Lower lobe of right lung (tissue), 2 donors: ENCODE measurements around the gene PRSS1. TPM values are rescaled to one million over a fixed set of nuclear protein-coding genes. Genes with fewer than 3 reads are reported as not detected.

ENCODE experiments used
- ATAC-seq, 2 donors: fragments of 200-7000 bp; cut with Tn5 transposase; one replicate each; pipeline ENCODE4 v1.9.1; 2020 to 2022; ENCODE audit warnings: mild to moderate bottlenecking in 2 of 2, moderate library complexity in 2 of 2
- DNase-seq: peaks from one replicate; pipeline ENCODE4 v3.0.0-alpha.2; 2020
- H3K27ac ChIP-seq: fragments of 200-600 bp; one replicate; pipeline ENCODE4 v1.8.0; 2022
- H3K27me3 ChIP-seq: fragments of 200-600 bp; one replicate; pipeline ENCODE4 v1.8.0; 2022; ENCODE audit warnings: low read depth
- H3K36me3 ChIP-seq: fragments of 200-600 bp; one replicate; pipeline ENCODE4 v1.8.0; 2022; ENCODE audit warnings: mild to moderate bottlenecking
- H3K4me1 ChIP-seq: fragments of 200-600 bp; one replicate; pipeline ENCODE4 v1.8.0; 2022
- H3K4me3 ChIP-seq: fragments of 200-600 bp; one replicate; pipeline ENCODE4 v1.8.0; 2022; ENCODE audit warnings: mild to moderate bottlenecking
- H3K9me3 ChIP-seq: fragments of 200-600 bp; one replicate; pipeline ENCODE4 v1.8.0; 2022
- intact Hi-C: fragments of 100-400 bp; cut with DNase I; formaldehyde crosslinking; loops from one replicate; pipeline ENCODE4 v1.11.0; 2022
- total RNA-seq: library from RNA; stranded (reverse); fragmentation: NEBNext Ultra II Directional; extraction: Animal tissue kit (Norgen Biotek cat#: 25700); gene quantifications from one replicate; pipeline ENCODE4 v1.2.1, GENCODE V29; 2021
- TF ChIP-seq, protein P1 (sequence below): fragments of 200-600 bp; IDR thresholded peaks from one replicate; pipeline ENCODE4 v1.8.0; 2022; ENCODE audit warnings: antibody characterized with exemption, mild to moderate bottlenecking
- donor health status: DM: no; HTN: yes; CAD: no; lungs with severe emphysema.

PRSS1 gene
- total RNA-seq, 1 donor from 2014 or later, result not detected

DNA sequence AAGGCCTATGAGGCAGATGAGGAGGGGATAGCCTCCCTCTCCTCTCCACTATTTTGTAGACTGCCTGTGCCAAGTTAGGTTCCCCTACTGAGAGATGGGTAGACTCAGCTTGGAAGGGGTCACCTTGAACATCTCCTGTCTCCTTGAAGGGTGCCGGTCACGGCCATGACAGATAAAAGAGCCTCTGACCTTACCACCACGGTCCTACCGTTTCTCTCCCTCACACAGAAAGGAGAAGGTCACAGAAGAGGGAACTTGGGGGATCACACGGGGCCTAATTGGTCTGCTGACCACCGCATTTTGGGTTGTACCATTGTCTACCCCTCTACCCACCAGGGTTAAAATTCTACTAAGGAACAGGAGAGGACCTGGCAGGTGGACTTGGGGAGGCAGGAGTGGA is 38.5 kb downstream of the PRSS1 start:
- intact Hi-C loops, result loop anchor here (10.0 kb wide), 1 partner anchor 153 kb away; no protein-coding TSS in a partner anchor
- ATAC-seq, result no peak
- peak overlapping the region; percentile 24 for H3K27ac ChIP-seq

DNA sequence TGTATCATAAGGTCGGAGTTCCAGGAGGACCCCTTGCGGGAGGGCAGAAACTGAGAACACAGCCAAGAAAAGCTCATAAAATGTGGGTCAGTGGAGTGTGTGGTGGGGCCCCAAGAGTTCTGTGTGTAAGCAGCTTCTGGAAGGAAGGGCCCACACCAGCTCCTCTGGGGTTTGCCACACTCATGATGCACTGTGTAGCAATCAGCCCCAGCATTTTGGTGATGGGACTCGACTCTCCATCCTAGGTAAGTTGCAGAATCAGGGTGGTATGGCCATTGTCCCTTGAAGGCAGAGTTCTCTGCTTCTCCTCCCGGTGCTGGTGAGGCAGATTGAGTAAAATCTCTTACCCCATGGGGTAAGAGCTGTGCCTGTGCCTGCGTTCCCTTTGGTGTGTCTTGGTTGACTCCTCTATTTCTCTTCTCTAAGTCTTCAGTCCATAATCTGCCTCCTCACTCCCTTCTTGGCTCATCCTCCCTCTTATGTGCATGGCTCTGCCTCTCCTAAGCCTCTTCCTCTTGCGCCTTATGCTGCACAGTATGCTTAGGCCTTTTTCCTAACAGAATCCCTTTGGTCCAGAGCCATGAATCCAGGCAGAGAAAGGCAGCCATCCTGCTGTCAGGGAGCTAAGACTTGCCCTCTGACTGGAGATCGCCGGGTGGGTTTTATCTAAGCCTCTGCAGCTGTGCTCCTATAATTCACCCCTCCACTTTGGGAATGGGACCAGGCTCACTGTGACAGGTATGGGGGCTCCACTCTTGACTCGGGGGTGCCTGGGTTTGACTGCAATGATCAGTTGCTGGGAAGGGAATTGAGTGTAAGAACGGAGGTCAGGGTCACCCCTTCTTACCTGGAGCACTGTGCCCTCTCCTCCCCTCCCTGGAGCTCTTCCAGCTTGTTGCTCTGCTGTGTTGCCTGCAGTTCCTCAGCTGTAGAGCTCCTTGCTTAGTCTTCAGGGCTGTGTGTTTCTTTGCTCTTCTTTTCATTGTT is 39.3 kb downstream of the PRSS1 start:
- no peaks in the 10 kb centered on the region for H3K9me3 ChIP-seq
- H3K4me1 ChIP-seq, result no peaks in the 10 kb centered on the region
- ATAC-seq, result no peak
- peak overlapping the region; percentile 31 for H3K27ac ChIP-seq
- TF ChIP-seq, protein P1, sequence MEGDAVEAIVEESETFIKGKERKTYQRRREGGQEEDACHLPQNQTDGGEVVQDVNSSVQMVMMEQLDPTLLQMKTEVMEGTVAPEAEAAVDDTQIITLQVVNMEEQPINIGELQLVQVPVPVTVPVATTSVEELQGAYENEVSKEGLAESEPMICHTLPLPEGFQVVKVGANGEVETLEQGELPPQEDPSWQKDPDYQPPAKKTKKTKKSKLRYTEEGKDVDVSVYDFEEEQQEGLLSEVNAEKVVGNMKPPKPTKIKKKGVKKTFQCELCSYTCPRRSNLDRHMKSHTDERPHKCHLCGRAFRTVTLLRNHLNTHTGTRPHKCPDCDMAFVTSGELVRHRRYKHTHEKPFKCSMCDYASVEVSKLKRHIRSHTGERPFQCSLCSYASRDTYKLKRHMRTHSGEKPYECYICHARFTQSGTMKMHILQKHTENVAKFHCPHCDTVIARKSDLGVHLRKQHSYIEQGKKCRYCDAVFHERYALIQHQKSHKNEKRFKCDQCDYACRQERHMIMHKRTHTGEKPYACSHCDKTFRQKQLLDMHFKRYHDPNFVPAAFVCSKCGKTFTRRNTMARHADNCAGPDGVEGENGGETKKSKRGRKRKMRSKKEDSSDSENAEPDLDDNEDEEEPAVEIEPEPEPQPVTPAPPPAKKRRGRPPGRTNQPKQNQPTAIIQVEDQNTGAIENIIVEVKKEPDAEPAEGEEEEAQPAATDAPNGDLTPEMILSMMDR, result no peak
- H3K4me3 ChIP-seq, result peak overlapping the region; percentile 14
- intact Hi-C loops, result loop anchor here (10.0 kb wide), 1 partner anchor 154 kb away; no protein-coding TSS in a partner anchor
- no peaks in the 10 kb centered on the region for H3K36me3 ChIP-seq
- H3K27me3 ChIP-seq, result peaks cover 13% of the 10 kb centered on the region
- DNase-seq, result no peak

More for the DNA sequence above, 38.5 kb downstream of the PRSS1 start:
- H3K27me3 ChIP-seq, result peaks cover 13% of the 10 kb centered on the region
- TF ChIP-seq, protein P1, result no peak
- H3K9me3 ChIP-seq, result no peaks in the 10 kb centered on the region
- no peak for DNase-seq
- no peaks in the 10 kb centered on the region for H3K36me3 ChIP-seq
- H3K4me3 ChIP-seq, result no peak overlapping the region
- H3K4me1 ChIP-seq, result peaks cover 5% of the 10 kb centered on the region

- peaks cover 13% of the 10 kb centered on the region for H3K27me3 ChIP-seq
- no peak for ATAC-seq
- no peaks in the 10 kb centered on the region for H3K9me3 ChIP-seq
- peak overlapping the region; percentile 14 for H3K4me3 ChIP-seq
- H3K36me3 ChIP-seq, result no peaks in the 10 kb centered on the region
- intact Hi-C loops, result loop anchor here (10.0 kb wide), 1 partner anchor 155 kb away; no protein-coding TSS in a partner anchor
- no peaks in the 10 kb centered on the region for H3K4me1 ChIP-seq
- H3K27ac ChIP-seq, result no peak overlapping the region
- TF ChIP-seq, protein P1, result no peak
- no peak for DNase-seq
These were observed 40.2 kb downstream of the PRSS1 start for GRCh38 chr7:142789441-142789840.

DNA sequence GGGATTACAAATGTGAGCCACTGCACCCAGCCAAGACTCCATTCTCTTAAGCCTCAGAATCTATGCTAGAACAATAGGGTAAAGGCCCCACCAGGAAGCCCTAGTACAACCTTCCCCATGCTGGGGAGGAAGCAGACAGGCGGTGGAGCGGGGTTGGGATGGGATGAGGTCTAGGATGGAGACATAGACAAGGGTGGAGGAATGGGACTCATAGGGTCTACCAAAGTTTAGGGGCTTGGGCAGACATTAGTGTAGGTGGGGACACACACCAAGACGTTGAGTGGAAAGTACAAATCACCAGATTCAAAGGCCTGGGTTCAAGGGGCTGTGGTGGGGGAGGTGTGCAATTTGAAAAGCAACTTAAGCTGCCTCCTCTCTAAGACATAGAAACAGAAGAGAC is 40.8 kb downstream of the PRSS1 start:
- peaks cover 17% of the 10 kb centered on the region for H3K27me3 ChIP-seq
- no peak overlapping the region for H3K27ac ChIP-seq
- TF ChIP-seq, protein P1, result no peak
- no peaks in the 10 kb centered on the region for H3K4me1 ChIP-seq
- intact Hi-C loops, result no loop called here
- no peak for ATAC-seq
- H3K36me3 ChIP-seq, result no peaks in the 10 kb centered on the region
- H3K9me3 ChIP-seq, result no peaks in the 10 kb centered on the region
- no peak overlapping the region for H3K4me3 ChIP-seq
- DNase-seq, result no peak

GRCh38 chr7:142790555-142790954 is 41.3 kb downstream of the PRSS1 start:
- intact Hi-C loops, result no loop called here
- no peaks in the 10 kb centered on the region for H3K9me3 ChIP-seq
- H3K4me3 ChIP-seq, result no peak overlapping the region
- H3K36me3 ChIP-seq, result no peaks in the 10 kb centered on the region
- DNase-seq (no peak), ATAC-seq (no peak)
- peaks cover 22% of the 10 kb centered on the region for H3K27me3 ChIP-seq
- no peaks in the 10 kb centered on the region for H3K4me1 ChIP-seq
- TF ChIP-seq, protein P1, result no peak
- no peak overlapping the region for H3K27ac ChIP-seq
